ENCODE data around the gene DNAAF5.

The DNAAF5 gene

DNA sequence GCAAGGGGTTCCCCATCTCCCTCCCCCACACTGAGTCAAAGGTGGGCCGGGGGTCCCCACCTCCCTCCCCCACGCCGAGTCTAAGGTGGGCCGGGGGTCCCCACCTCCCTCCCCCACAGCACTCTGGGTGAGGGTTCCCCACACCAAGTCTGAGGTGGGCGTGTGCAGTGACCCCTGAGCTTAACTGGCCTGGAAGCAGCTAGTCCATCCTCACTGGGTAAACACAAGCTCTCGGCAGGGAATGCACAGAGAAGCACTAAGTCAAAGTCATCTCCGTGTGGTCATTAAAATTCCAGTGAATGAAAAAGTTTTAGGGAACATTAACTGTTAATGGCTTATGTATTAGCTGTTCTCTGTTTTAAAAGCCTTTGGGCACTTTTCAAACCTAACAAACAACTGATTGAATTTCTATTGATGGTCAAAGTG lies 44.3 kb downstream of the DNAAF5 start:
- DNase-seq: no peak

DNA sequence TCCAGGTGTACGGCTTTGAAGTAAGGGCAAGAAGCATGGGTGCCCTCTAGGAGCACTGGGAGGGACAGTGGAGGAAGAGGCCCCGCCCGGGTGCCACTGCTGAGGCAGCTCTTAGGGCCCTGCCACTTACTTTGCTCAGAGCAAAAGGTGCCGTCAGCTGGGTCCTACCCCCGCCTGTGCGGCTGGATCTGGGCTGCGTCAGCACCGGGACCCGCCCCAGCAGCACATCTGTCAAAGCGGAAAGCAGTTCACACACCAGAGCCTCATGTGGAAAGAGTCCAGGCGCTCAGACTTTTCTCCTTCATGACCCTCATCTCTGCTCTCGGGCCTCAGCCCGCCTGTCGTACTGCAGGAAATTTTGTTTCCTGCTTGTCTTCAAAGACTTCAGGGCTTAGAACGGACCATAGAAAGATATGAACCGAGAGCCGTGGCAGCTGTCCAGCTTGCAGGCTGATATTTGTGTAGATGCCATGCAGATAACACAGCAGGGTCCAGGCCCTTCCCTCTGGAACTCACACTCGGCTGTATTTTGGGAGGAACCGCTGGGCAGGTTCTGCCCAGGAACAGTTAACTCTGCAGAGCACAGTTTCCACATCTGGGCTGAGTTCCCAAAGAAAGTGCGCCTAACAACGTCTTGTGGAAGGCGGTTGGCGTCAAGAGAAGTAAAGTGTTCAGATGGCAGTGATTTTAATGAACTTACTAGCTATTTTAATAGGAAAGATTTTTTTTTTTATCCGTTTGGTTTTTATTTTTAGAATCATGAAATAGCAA lies 44.9 kb downstream of the DNAAF5 start:
- DNase-seq: no peak

DNA sequence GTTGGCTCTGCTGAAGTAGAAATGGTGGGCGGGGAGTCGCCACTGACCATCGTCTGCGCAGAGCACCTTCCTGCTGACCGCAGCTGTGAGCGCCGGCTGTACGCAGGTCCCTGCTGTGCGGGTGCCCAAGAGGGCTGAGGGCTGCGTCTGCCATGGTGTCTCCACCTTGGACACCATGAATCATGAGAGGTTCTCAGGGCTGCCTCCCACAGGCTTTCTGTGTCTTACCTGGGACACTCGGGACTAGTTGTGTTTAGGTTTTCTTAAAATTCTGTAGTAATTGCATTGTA lies 45.5 kb downstream of the DNAAF5 start:
- DNase-seq: no peak

DNA sequence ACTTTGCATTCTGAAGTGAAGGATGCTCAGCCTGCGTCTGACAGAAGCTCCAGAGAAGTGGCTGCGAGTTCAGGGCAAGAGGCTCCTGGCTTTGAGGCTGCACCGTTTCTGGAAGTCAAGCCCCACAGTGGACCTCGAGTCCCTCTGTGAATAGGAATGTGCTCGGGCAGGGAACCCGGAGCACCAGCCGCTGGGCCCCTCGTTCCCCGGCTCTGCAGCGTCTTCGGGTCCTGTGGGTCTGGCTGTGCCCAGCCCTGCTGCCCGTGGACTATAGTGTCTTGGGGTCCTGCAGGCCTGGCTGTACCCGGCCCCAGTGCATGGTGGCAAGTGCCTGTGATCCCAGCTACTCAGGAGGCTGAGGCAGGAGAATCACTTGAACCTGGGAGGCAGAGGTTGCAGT lies 45.9 kb downstream of the DNAAF5 start:
- DNase-seq: no peak

DNA sequence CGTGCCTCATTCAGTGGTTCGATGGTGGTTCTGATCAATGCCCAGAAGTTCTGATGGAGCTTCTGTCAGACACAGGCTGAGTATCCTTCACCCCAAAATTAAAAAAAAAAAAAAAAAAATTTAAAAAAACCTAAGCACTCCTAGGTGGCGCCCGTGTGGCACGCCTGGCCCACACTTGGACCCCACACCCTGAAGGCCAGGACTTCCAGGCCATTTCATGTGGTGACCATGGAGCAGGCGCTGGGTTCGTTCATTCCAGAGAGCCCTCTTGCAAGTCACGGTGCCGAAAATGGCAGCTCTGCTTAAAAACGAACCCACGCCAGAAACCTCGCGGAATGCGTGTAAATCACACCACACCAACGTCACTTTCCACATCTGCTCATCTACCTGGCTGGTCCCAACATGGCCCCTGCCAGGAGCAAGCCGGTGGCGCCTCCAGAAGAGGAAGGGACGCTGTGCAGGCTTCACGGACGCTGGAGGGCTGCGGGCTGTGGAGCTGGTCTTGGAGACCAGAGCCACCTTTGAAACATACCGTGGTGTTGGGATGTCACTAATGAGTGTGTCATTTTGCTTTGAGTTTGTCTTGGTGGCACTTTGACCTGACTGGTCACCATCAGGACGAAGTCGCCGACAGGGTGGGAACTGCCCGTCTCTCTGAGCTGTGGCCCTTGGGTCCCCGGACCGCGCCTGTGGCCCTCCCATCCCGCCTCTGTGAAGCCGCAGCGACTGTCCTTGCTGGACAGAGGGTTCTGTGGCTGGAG lies 46.5 kb downstream of the DNAAF5 start:
- no peak for DNase-seq

DNA sequence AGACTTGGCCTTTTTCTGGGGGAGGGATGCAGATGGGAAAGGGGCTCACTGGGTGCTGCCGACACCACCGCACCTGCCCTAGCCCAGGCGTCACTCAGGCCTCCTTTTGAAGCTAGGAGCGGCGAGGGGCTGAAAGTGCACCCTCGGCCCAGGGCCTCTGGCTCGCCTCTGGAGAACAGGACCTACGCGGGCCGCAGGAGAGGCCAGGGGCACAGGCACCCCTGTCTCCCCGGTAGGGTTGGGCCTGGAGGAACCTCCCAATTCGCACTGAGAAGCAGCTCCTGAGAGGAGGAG lies 47.1 kb downstream of the DNAAF5 start:
- DNase-seq: no peak

DNA sequence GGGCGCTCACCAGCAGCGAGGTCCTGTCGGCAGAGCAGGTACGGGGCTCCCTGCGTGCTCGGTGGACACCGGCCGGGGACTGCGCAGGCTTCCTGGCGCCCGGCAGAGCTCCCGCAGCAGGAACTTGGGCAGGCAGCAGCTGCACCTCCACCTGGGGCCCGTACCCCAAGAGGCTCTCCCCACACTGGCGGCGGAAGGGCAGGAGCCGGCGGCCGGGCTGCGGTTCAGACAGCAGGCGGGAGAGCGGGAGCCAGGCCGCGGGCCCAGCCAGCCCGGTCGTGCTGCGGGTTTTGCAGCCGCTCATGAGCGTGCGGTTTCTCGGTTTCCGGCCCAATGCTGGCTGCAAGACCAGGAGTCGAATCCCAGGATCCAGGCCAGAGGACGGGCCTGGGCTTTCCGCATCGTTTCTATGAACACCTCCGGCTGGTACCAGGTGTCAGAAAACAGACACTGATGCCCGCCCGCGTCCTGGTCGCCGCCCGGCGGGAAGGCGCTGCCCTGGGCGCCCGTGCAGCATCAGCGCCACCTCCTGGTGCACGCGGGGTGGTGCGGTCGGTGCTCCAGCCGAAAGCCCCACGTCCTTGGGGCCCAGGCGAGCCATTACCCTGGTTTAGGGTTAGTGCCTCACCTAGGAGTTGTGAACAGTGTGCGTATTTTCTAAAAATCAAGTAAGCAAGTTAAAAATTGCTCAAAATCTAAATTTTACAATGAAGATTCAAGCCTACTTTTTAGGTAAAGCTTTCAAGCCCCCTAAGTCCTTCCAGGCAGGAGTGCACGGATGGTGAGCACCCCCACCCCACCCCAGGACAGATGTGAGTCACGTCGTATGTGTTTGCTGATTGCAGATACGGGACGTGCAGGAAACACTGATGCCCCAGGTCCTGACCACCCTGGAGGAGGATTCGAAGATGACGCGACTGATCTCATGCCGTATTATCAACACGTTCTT lies 47.9 kb downstream of the DNAAF5 start:
- peak; percentile 65 for DNase-seq

DNA sequence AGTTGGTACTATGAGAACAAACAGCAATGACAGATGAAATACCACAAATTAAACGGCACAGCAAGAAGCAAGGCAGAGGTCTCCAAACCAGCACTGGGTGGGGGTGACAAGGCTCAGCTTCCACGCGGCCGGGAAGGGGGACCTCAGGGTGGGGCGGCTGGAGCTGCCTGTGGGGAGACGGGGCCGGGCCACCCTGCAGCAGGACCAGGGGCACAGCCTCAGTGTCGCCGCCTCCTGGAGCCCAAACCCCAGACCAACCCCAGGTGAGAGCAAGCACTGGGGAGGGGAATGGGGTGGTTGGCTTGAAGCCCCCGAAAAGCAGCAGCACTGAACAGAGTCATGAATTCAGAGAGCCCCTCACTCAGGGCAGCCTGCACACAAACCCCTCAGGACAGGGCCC lies 49.9 kb downstream of the DNAAF5 start:
- no peak for DNase-seq

DNA sequence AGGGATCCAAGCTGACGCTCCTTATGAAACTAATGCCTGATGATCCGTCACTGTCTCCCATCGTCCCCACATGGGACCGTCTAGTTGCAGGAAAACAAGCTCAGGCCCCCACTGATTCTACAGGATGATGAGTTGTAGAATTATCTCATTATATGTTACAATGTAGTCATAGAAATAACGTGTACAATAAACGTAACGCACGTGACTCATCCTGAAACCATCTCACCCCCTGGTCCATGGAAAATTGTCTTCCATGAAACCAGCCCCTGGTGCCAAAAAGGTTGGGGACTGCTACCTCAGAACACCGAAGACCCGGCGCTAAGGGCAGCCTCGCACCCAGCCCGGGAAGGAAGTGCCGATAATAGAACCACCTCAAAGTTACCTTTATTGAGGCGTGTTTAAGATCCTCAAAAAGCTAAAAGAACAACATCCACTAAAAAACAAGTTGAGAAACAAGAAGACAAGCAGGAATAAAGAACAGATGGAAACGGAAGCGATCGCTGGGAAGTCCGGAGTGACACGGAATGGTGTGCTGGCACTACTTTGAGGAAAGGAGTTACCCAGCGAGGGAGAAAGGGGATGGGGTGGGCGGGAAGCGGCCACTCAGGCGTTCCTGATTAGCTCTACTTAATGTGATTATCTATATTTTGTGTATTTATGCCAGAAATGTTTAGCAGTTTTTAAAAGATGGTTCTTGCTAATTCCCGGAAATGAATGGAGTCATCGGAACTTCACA lies 50.7 kb downstream of the DNAAF5 start:
- DNase-seq: no peak

DNA sequence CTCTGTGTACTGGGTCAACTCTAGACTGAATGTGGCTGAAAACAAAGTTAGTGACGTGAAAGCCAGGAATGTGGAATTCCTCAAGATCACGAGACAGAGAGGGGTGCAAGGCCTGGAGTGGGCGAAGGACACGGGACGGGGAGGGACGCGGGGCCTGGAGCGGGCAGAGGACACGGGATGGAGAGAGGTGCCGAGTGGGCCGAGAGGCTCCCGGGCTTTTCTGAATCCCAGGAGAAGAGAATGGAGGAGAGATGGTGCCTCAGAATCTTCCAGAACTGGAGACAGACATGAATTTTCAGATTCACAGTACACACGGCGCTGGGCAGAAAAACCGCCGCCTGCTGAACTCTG lies 51.2 kb downstream of the DNAAF5 start:
- no peak for DNase-seq

DNA sequence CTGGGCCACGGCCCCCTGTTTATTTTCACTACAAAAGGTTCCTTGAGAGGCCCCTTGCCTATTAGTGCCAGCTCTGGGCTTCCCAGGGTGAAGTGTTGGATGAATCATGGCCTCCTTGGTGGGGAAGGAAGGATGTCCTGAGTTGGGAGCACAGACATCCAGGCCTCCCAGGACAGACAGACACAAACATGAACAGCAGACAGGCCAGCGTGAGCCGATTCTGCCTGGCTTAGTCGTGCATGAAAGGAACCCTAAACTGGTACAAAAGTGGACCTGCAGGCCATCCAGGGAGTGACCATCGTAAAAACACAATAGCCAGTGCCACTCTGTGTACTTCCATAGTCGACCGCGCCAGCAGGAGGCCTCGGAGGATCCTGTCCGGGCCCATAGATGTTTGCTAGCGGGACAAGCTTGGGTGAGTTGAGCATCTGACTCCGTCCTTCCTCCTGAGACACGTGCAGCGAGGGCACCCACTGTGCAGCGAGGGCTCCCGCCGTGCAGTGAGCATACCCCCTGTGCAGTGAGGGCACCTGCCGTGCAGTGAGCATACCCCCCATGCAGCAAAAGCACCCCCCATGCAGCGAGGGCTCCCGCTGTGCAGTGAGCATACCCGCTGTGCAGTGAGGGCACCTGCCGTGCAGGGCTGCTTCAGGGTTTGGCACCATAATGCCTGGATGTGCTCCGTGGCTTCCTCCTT lies 51.9 kb downstream of the DNAAF5 start:
- no peak for DNase-seq

DNA sequence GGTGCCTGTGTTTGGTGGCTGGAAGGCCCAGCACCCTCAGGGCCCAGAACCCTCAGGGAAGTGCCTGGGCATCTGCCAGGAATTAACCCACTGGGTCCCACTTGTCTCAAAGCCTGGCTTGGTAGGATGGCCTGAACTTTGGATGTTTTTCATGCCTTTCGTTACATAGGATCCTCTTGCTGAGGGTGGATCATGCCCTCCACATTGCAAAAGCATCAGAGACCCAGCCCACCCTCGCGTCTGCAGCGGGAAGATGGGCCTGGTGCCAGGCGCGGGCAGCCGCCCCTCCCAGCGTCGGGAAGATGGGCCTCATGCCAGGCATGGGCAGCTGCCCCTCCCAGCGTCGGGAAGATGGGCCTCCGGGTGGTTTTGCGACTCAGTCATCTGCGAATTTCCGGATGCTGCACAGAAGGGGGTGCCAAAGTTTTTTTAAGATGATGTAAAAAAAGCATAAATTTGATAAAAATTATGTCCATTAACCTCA lies 52.5 kb downstream of the DNAAF5 start:
- DNase-seq: no peak

DNA sequence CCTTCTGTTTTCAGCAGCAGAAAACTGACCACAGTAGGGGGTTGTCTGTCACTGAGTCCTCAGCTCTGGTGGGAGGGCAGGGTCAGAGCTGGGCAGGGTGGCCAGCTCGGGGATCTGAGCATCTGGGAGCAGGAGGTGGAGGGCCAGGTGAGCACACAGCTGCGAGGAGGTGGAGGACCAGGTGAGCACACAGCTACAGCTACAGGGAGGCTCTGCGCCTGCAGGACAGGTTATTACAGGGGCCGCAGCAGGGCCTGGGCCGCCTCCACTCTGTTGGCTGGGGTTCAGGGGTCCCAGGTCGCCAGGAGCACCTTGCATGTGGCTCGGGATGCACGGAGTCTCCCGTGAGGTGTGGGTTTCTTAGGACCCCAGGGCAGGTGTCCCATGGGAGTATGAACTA lies 53.0 kb downstream of the DNAAF5 start:
- no peak for DNase-seq

DNA sequence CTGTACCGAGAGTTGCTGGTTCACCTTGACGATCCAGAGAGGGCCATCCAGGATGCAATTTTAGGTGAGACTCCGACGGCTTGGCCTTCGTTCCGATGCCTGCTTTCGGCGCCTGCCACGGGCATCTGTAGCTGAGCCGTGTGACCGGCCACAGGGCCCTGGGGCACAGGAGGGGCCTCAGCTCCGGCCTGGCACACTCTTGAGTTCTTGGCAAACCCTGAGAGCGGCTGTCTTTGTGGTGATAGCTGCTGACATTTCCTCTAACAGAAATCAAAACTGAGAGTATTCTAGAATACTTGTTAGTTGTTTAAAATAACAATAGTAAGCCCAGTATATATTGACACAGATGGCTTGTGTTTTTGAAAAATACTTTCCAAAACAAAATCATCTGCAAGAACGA lies 53.6 kb downstream of the DNAAF5 start:
- no peak for DNase-seq

DNA sequence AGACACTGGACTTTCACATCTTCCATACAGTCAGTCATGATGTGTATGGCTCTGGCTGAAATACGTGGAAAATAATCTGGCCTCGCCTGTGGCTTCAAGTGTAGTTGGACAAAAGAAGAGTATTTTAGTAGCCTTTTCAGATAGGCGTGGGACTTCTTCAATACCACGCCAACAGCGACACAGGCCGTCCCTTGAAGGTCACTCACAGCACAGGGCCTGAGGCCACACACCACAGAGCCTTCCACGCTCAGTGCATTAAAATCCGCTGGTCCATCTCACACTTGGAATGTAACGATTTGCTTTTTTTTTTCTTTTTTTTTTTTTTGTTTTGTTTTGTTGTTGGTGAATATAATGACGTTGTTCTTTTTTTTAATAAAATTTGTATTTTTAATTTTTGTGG lies 54.0 kb downstream of the DNAAF5 start:
- DNase-seq: no peak

DNA sequence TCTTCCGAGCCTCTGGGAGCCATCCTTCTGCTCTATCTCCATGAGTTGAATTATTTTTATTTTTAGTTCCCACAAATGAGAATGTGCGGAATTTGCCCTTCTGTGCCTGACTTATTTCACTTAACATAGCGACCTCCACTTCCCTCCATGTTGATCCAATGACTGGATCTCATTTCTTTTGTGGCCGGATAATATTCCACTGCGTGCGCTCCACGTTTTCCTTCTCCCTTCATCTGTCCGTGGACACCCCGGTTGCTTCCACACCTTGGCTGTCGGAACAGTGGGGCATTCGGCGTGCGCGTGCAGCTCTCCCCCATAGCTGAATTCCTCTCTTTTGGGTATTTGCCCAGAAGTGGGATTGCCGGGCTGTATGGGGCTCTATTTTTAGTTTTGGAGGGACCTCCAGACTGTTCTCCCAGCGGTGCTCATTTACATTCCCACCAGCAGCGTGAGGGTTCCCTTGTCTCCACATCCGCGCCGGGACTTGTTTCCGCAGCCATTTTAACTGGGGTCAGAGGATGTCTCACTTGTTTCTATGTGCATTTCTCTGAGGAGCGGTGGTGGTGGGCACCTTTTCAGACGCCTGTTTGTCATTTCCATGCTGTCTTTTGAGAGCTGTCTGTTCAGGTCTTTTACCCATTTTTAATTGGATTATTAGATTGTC lies 54.8 kb downstream of the DNAAF5 start:
- DNase-seq: no peak

DNA sequence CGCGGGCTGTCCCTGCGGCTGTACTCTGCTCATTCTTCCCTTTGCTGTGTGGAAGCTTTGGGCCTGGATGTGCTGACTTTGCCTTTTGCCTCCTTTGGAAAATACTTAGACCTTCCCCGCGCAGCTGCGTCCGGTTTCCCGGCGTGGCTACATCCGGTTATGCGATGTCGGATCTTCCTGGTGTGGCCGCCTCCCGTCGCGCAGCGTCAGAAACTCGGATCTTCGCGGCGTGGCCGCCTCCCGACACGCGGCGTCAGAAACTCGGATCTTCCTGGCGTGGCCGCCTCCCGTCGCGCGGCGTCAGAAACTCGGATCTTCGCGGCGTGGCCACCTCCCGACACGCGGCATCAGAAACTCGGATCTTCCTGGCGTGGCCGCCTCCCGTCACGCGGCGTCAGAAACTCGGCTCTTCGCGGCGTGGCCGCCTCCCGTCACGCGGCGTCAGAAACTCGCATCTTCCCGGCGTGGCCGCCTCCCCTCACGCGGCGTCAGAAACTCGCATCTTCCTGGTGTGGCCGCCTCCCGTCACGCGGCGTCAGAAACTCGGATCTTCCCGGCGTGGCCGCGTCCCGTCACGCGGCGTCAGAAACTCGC lies 55.5 kb downstream of the DNAAF5 start:
- no peak for DNase-seq

DNA sequence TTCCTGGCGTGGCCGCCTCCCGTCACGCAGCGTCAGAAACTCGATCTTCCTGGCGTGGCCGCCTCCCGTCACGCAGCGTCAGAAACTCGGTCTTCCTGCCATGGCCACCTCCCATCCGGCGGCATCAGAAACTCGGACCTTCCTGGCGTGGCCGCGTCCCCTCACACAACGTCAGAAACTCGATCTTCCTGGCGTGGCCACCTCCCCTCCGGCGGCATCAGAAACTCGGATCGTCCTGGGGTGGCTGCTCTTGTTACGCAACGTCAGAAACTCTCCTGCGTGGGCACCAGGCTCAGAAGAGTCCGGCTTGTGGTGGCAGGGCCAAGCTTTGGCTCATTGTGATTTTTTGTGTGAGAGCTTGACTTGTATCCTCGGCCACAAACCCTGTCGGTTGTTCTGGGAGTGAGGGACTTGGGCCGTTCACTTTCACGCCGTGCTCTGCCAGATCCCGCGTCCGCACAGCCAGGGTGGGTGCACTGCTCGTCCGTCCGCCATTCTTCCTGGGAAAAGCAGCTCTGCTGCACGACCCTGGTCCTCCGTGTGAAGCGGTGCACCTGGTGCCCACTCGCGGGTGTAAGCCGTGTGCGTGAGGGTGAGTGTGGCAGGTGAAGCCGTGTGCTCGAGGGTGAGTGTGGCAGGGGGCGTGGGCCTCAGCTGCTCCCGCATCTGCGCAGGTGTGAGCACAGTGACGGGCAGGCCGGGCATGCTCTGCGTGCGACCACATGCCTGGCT lies 56.4 kb downstream of the DNAAF5 start:
- no peak for DNase-seq

DNA sequence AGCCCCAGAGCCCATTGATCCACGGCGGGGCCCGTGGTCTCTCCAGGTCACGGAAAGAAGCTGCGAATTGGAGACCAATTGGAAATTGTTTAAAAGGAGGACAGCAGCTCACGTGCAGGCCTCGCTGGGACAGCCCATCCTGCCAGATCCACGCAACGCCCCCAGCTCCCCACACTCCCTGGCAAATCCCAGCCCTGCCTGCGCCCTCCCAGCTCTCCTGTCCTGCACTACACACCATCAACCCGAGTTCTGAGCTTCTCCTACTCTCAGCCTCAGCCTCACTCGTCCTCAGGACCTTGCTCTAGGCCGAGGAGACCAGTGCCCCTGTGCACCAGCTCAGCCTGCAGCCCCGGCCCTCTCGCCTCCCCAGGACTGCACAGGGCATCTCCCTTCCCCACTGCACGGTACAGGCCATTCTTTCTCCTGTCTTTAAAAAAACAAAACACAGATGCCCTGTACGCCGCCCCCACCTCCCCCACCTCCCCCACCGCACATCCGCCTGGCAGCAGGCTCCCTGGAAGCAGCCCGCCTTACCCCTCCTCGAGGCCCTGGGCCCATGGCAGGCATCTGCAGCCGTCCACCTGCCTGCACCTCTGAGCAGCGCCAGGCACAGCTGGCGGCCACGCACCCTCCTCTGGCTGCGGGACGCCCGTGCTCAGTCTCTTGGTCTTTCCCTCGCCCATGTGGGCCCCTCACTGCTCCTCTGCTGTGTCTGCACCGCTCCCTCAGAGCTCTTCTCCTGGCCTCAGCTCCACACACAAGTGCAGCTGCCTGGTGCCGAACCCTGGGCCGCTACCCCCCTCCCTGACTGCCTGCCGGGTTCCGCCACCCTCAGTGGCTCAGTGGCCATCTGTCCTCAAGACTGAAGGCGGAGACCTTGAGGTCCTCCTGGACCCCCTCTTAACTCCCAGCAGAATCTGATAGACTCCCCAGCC lies 57.3 kb downstream of the DNAAF5 start:
- no peak for DNase-seq

DNA sequence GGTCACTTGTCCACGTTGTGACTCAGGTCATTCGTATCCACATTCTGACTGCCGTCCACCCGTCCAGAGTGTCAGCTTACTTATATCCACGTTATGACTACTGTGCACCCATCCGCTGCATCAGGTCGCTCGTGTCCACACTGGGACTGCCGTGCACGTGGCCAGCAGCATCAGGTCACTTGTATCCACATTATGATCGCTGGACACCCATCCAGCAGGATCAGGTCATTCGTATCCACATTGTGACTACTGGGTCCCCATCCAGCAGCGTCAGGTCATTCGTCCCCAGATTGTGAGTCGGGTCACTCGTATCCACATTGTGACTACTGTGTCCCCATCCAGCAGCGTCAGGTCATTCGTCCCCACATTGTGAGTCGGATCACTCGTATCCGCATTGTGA lies 58.5 kb downstream of the DNAAF5 start:
- DNase-seq: no peak
